HG03457 (cell line): ENCODE data around the gene FMNL2.

ENCODE experiments used
- ATAC-seq: cut with Tn5 transposase; IDR thresholded peaks from one replicate; pipeline ENCODE4 v1.9.1; 2021; ENCODE audit warnings: moderate number of reproducible peaks; ENCODE audit not compliant: unreplicated experiment

FMNL2 gene

GRCh38 chr2:152337511-152337903 lies 2.5 kb downstream of the FMNL2 start:
- ATAC-seq = no peak

GRCh38 chr2:152339556-152340286 lies 4.7 kb downstream of the FMNL2 start:
- no peak for ATAC-seq

DNA sequence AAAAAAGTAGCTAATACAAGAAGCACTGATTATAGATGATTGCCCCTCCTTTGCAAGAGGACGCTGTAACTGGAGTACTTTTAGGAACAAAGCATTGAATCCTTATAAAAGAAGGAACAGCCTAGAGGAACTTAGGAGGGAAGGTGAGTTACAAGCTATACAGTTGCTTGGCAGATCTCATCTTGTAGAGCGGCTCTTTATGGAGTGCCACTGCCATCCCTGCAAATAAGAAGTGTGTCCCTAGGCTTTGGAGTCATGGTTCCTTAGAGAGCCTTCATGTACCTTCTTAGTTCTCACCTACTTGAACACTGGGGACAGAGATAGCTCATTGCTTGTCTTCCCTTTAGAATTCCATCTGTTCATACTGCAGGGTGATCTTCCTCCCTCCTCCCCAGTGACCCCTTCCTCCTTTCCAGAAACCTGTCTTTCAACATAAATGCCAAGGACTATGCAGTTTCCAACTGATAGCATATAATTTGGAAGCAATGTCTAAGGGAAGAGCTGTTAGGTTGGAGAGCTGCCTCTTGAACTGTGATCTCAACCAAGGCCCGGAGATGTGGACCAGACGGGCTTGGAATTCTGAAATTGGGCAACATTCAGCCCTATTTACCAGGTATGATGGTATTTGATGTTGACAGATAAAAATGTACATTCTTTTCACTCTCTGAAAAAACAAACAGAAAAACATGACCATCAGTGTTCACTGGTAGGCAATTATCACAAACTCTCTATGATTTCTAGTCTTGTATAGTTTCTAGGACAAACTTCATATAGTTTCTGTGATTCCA lies 7.5 kb downstream of the FMNL2 start:
- ATAC-seq = no peak

GRCh38 chr2:152343426-152343825 lies 8.5 kb downstream of the FMNL2 start:
- ATAC-seq = no peak

- ATAC-seq = no peak
These were observed 9.7 kb downstream of the FMNL2 start for GRCh38 chr2:152344579-152345195.

DNA sequence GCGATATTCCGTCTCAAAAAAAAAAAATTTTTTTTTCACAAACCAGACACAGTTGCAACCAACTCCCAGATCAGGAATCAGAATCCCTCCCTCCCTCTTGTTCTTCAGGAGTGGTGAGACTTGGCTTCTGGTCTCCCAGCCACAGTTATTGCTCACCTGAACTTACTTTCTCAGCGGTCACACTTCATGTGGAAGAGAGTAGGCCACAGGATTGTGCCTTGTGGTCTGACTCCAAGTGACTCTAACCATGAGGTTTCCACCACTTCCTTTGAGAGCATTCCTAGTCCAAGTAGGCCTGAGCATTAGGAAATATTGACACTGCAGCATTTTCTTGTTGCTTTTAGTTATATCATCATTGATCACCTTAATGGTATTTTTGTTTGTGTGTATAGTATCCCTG lies 12.1 kb downstream of the FMNL2 start:
- ATAC-seq = no peak

DNA sequence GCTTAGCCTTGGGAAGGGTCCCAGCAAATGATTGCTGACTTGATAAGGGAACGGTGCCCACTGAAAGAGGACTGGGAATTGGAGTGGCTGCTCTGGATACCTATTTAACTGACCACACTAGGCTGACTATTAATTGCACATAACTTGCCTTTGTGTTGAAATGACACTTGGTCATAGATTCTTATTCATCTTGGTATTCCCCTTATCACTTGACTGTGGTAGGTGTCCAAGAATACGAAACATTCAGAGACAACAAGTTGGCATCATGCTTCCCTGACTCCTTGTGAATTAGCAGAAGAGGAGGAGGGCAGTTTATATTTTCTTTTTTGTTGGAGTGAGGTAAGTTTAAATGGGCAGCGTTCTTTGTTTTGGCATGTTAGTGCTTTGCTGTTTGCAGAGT lies 13.4 kb downstream of the FMNL2 start:
- ATAC-seq = no peak

DNA sequence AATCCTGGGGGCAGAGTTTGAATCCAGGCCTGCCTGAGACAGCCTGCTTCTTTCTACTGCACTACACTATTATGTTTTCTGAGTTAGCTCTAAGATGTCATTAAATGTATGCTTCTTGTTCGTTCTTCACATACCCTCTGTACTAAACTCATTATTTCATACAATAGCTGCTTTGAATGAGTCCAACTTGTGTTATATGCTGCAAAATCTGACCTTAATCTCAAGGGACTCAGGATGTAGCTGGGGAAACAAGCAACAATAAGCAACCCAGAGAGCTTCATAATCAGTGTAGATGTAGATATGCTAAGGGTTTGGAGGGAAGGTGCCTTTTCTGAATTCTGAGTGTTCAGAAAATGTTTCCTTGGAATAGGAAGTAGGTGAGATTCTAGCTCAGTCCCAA lies 14.4 kb downstream of the FMNL2 start:
- no peak for ATAC-seq

GRCh38 chr2:152350155-152350679 lies 15.2 kb downstream of the FMNL2 start:
- no peak for ATAC-seq

- no peak for ATAC-seq
These were observed 17.6 kb downstream of the FMNL2 start for GRCh38 chr2:152352616-152353015.

DNA sequence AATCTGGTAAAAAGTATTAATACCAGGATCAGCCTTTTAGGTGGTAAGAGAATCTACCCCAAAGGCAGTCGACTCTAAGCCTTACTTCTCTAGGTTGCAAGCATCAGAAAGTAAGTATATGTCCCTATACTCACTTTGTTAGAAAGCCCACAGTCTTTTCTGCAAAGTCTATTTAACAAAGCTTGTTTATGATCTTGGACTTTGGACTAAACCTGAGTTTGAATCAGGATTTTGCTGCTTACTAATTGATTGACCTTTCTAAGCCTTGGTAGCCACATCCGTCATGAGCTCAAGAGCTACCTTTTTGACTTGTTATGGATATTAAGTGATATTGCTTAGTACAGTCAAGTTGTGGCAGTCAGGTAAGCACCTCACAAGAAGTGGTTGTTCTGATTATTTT lies 18.4 kb downstream of the FMNL2 start:
- no peak for ATAC-seq

GRCh38 chr2:152354069-152354755 lies 19.2 kb downstream of the FMNL2 start:
- ATAC-seq = no peak

DNA sequence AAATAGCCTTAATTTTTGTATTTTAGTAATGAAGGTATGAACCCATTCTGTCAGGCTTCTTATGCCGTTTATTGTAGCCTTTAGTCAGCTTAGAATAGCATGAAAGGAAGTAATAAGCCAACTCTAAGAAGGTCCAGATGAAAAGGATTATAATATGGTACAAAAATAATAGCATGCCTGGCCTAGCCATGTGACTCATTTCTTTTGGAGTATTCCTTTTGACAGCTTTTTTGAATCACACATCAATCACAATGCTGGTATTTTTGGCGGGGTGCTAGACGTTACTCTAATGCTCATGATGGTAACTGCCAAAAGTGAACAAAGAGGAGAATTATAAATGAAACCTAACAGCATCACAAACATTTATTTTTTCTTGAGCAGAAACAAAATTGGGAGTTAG lies 19.9 kb downstream of the FMNL2 start:
- no peak for ATAC-seq

DNA sequence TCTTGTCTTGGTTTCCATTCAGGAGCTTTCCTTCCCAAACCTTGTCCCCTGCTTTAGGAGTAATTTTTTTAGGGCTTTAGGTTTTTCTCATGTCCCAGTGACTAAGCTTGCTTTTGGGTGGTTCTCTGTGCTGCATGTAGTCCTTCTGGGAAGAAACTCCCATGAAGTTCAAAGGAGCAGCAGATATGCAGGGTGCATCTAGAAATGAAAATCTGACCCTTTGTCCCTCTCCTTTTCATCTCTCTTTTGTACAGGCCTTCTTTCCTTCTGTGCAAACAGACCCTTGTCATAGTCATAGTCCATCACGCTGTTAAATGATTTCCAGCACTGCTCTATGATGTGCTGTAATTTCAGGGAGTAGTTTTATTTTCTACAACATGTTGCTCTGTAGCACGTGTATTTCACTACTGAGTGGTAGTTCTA lies 20.4 kb downstream of the FMNL2 start:
- no peak for ATAC-seq

GRCh38 chr2:152359573-152360363 lies 24.8 kb downstream of the FMNL2 start:
- ATAC-seq = no peak

GRCh38 chr2:152363936-152364335 lies 29.0 kb downstream of the FMNL2 start:
- no peak for ATAC-seq

DNA sequence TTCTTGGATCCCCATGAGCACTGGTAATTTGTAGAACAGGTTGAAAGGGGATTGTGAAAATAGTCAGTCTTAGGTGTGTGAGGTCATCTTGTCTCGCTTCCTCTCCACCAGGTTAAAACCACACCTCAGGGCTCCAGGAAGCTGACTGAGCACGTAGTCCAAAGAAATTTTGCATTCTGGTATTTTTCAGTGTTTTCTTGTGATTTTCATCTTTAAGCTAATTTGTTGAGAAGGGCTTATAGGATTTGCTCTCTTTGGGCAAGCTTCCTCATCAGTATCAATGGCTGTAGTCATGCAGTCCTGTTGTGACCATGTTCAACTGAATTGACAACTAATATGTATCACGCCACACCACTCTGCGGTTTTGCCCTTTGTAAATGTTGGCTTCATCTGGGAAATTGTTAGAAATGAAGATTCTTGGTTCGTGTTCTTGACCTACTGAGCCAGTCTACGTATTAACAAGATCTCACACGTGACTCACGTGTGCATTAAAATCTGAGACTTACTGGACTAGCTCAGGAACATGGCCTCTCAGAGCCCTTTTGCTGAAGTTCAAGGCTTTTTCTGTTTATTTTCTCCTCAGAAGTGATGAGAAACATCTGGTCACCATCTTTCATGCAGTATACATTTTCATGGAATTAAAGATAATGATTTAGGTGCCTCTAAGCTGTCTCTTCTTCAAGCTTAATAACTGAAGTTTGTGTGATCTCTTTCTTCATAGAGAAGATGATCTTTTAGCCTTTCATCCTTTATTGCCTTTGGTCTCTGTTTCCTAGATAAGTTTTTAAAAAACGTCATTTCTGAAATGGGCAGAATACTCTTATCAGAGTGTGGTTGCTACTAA lies 32.8 kb downstream of the FMNL2 start:
- no peak for ATAC-seq

DNA sequence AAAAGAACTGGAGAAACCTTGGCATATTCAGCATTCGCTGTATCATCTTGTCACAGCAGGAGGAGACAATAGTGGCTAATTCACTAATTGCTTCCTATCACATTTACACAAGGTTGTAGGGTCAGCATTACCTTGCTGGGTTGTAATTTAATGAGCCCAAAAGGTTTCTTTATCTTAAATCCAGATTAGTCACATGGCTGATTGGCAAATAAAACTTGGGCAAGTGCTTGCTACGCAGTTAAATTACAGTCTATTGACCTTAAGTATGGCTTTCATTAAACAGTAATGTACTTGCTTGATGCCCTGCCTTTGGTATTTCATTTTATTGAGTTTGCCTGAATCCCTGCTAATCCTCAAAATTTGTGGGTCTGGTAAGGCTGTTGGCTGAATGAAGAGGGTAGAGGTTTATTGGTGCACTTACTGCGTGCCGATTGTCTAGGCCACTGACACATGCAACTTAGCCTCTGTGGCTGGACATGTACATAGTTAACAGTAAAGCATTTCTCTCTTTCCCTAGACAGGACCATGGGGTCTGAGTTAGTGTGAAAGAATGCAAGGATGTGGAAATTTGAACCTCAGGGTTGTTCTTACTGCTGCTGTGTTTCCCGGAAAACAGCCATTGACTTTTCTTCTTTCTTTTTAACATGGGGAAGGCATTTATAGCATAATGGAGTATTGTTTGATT lies 34.3 kb downstream of the FMNL2 start:
- ATAC-seq = no peak

DNA sequence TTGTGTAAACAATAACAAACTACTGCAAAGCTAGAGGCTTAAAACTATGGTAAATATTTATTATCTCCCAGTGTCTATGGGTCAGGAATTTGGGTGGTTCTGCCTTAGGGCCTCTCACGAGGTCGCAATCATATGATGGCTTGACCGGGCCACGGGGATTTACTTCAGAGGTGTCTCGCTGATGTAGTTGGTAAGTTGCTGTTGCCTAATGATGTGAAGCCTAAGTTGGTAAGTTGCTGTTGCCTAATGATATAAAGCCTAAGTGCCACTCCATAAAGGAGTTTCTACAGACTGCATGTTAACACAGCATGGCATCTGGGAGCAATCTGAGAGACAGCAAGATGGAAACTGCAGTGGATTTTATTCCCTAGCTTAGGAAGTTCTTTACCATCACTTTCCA lies 35.8 kb downstream of the FMNL2 start:
- ATAC-seq = no peak
